GM23338 (cell line): ENCODE measurements around the gene HTR6. TPM values are rescaled to one million over a fixed set of nuclear protein-coding genes. Genes with fewer than 3 reads are reported as not detected.

Experiments
- ATAC-seq: fragments of 200-7000 bp; cut with Tn5 transposase; 3 replicates; pipeline ENCODE4 v1.9.1; 2020
- DNase-seq: peaks from one replicate; pipeline ENCODE4 v3.0.0-alpha.2; 2015; ENCODE audit warnings: low spot score
- H2AFZ ChIP-seq: fragments of 200-600 bp; sonication (generic); 2 replicates; pipeline ENCODE4 v1.8.0; 2016; ENCODE audit warnings: antibody characterized with exemption, mild to moderate bottlenecking, moderate library complexity
- H3F3A ChIP-seq: fragments of 200-600 bp; sonication (generic); replicated peaks from 2 replicates; pipeline ENCODE4 v1.8.0; 2017; ENCODE audit warnings: antibody characterized with exemption, mixed run types, low read depth
- H3K27ac ChIP-seq: fragments of 200-600 bp; sonication (generic); 2 replicates; pipeline ENCODE4 v1.6.1; 2016; ENCODE audit warnings: low read depth
- H3K27me3 ChIP-seq: fragments of 200-600 bp; sonication (generic); 2 replicates; pipeline ENCODE4 v1.8.0; 2016; ENCODE audit warnings: mild to moderate bottlenecking, mixed run types, moderate library complexity; ENCODE audit not compliant: insufficient read depth
- H3K36me3 ChIP-seq: fragments of 200-600 bp; sonication (generic); 2 replicates; pipeline ENCODE4 v1.8.0; 2016; ENCODE audit warnings: mild to moderate bottlenecking; ENCODE audit not compliant: insufficient read depth
- H3K4me1 ChIP-seq: fragments of 200-600 bp; sonication (generic); 2 replicates; pipeline ENCODE4 v1.8.0; 2016; ENCODE audit warnings: mild to moderate bottlenecking, moderate library complexity; ENCODE audit not compliant: insufficient read depth
- H3K4me2 ChIP-seq: fragments of 200-600 bp; sonication (generic); 2 replicates; pipeline ENCODE4 v1.7.1; 2017; ENCODE audit warnings: mixed run types
- H3K4me3 ChIP-seq: fragments of 200-600 bp; sonication (generic); 2 replicates; pipeline ENCODE4 v1.6.1; 2016; ENCODE audit warnings: mixed run types
- H3K79me2 ChIP-seq: fragments of 200-600 bp; sonication (generic); replicated peaks from 2 replicates; pipeline ENCODE4 v1.8.0; 2017; ENCODE audit warnings: mild to moderate bottlenecking; ENCODE audit not compliant: insufficient read depth
- H3K9me2 ChIP-seq: fragments of 200-600 bp; sonication (generic); 2 replicates; pipeline ENCODE4 v1.8.0; 2017; ENCODE audit not compliant: insufficient read depth
- H4K20me1 ChIP-seq: fragments of 200-600 bp; sonication (generic); replicated peaks from 2 replicates; pipeline ENCODE4 v1.8.0; 2017; ENCODE audit warnings: mild to moderate bottlenecking; ENCODE audit not compliant: insufficient read depth
- H3K27ac Mint-ChIP-seq: 2 replicates; pipeline ENCODE4 v1.8.0; 2020; ENCODE audit warnings: inconsistent platforms, mild to moderate bottlenecking, moderate library complexity, mixed read lengths
- H3K27me3 Mint-ChIP-seq: 3 replicates; pipeline ENCODE4 v1.8.0; 2022; ENCODE audit warnings: low read depth, mild to moderate bottlenecking, moderate library complexity, mixed read lengths, inconsistent platforms; ENCODE audit not compliant: insufficient read depth, poor library complexity
- H3K36me3 Mint-ChIP-seq: 3 replicates; pipeline ENCODE4 v1.8.0; 2021; ENCODE audit warnings: low read depth, mild to moderate bottlenecking, inconsistent platforms, moderate library complexity, mixed read lengths
- H3K4me1 Mint-ChIP-seq: 3 replicates; pipeline ENCODE4 v1.8.0; 2020; ENCODE audit warnings: mild to moderate bottlenecking, inconsistent platforms, mixed read lengths
- H3K4me3 Mint-ChIP-seq: 3 replicates; pipeline ENCODE4 v1.8.0; 2021; ENCODE audit warnings: moderate library complexity, mild to moderate bottlenecking, inconsistent platforms, mixed read lengths
- H3K9me3 Mint-ChIP-seq: 3 replicates; pipeline ENCODE4 v1.8.0; 2020; ENCODE audit warnings: moderate library complexity, mild to moderate bottlenecking, inconsistent platforms, mixed read lengths
- CREB1 ChIP-seq: fragments of 250-450 bp; sonication (Bioruptor Pico); IDR thresholded peaks from 2 replicates; pipeline ENCODE4 v1.5.0; 2020; ENCODE audit warnings: low read depth, mild to moderate bottlenecking, moderate library complexity
- ETS1 ChIP-seq: IDR thresholded peaks from 2 replicates; pipeline ENCODE4 v1.6.1; 2016; ENCODE audit warnings: antibody characterized with exemption
- EZH2 ChIP-seq: fragments of 200-600 bp; sonication (generic); IDR thresholded peaks from one replicate; pipeline ENCODE4 v1.8.0; 2017; ENCODE audit warnings: antibody characterized with exemption, mild to moderate bottlenecking, low read depth; ENCODE audit not compliant: unreplicated experiment
- EZH2phosphoT487 ChIP-seq: fragments of 200-600 bp; sonication (generic); IDR thresholded peaks from one replicate; pipeline ENCODE4 v1.8.1; 2018; ENCODE audit warnings: antibody characterized with exemption; ENCODE audit not compliant: unreplicated experiment
- REST ChIP-seq: IDR thresholded peaks from one replicate; pipeline ENCODE4 v1.6.1; 2018; ENCODE audit warnings: antibody characterized with exemption; ENCODE audit not compliant: unreplicated experiment
- ZNF331 ChIP-seq: fragments of 250-450 bp; sonication (Bioruptor Pico); IDR thresholded peaks from 2 replicates; pipeline ENCODE4 v1.5.0; 2020; ENCODE audit warnings: low read depth, mild to moderate bottlenecking, moderate library complexity
- polyA plus RNA-seq: library from polyadenylated mRNA; unstranded; fragments of >200 nt; fragmentation: Nextera tagmentation; extraction: Ambion mirVana; gene quantifications from 2 replicates; pipeline ENCODE4 v1.2.1, GENCODE V29; 2016
- total RNA-seq: library from RNA; depleted of rRNA; stranded (reverse); fragments of >200 nt; shearing (Covaris generic); gene quantifications from 2 replicates; pipeline ENCODE4 v1.2.3, GENCODE V29; 2014

HTR6 gene
- total and polyA plus RNA-seq, 2 experiments from 2014 or later = 0.26 to 0.66 TPM

- no peak overlapping the region for H3K4me3 ChIP-seq
- no peak overlapping the region for H2AFZ ChIP-seq
- H3K4me1 ChIP-seq = 0 out of 2 replicates have a peak, but pooled peaks cover 6% of the 10 kb centered on the region
- ATAC-seq = no peak
- H3K27ac ChIP-seq = peak overlapping the region; percentile 95
- no peaks in the 10 kb centered on the region for H3K79me2 ChIP-seq
- no peaks in the 10 kb centered on the region for H3K9me2 ChIP-seq
- H3F3A ChIP-seq = peaks cover 12% of the 10 kb centered on the region
- H3K27ac Mint-ChIP-seq = peak overlapping the region; percentile 94
- no peaks in the 10 kb centered on the region; the same call in 2 of the 3 replicates for H3K9me3 Mint-ChIP-seq
- H3K4me1 Mint-ChIP-seq = peaks cover 26% of the 10 kb centered on the region
- H3K36me3 Mint-ChIP-seq = no peaks in the 10 kb centered on the region; the same call in 2 of the 3 replicates
- no peak for TF ChIP-seq EZH2phosphoT487
- H4K20me1 ChIP-seq = no peaks in the 10 kb centered on the region
- no peak overlapping the region for H3K4me2 ChIP-seq
- no peak for DNase-seq
- H3K27me3 ChIP-seq = no peaks in the 10 kb centered on the region
- H3K27me3 Mint-ChIP-seq = peaks cover 14% of the 10 kb centered on the region
- H3K4me3 Mint-ChIP-seq = no peak overlapping the region; the same call in 2 of the 3 replicates
- no peaks in the 10 kb centered on the region for H3K36me3 ChIP-seq
These were observed 10.3 kb upstream of the HTR6 start for GRCh38 chr1:19654386-19654785.

GRCh38 chr1:19654886-19655717, 9.6 kb upstream of the HTR6 start:
- ATAC-seq (no peak), DNase-seq (no peak)
- Mint-ChIP-seq H3K4me1 (peaks cover 28% of the 10 kb centered on the region), H3K27me3 (peaks cover 16% of the 10 kb centered on the region), H3K36me3 (no peaks in the 10 kb centered on the region; the same call in 2 of the 3 replicates), H3K9me3 (no peaks in the 10 kb centered on the region; the same call in 2 of the 3 replicates), H3K4me3 (no peak overlapping the region; the same call in 2 of the 3 replicates), H3K27ac (no peak overlapping the region)
- no peaks in the 10 kb centered on the region for H3K27me3 ChIP-seq
- no peaks in the 10 kb centered on the region for H4K20me1 ChIP-seq
- H3K9me2 ChIP-seq = no peaks in the 10 kb centered on the region
- no peaks in the 10 kb centered on the region for H3K36me3 ChIP-seq
- H2AFZ ChIP-seq = no peak overlapping the region
- peaks cover 12% of the 10 kb centered on the region for H3F3A ChIP-seq
- H3K4me3 ChIP-seq = no peak overlapping the region
- TF ChIP-seq CREB1 (CRISPR knock-in tag) (no peak), EZH2phosphoT487 (no peak), ZNF331 (no peak), ETS1 (no peak), EZH2 (no peak), REST (no peak)
- H3K79me2 ChIP-seq = no peaks in the 10 kb centered on the region
- no peak overlapping the region for H3K4me2 ChIP-seq
- 0 out of 2 replicates have a peak, but pooled peaks cover 6% of the 10 kb centered on the region for H3K4me1 ChIP-seq
- H3K27ac ChIP-seq = peak overlapping the region; percentile 95; the same call in 1 of the 2 replicates
